DMS 273 treated with DMSO at 0.1 percent for 48 hours (cell line): Measurements from ENCODE around the gene PPP1R9B.
A peak's percentile ranks its signal among the peaks of the same experiment; 100 is the strongest.

Experiments
- DNase-seq: peaks from one replicate; lab custom pipeline; 2025; lab: John Stamatoyannopoulos, UW

Gene PPP1R9B

GRCh38 chr17:50172130-50172529, 21.7 kb upstream of the PPP1R9B start:
- no peak for DNase-seq

- DNase-seq: no peak
Observed at GRCh38 chr17:50171371-50172071, 21.0 kb upstream of the PPP1R9B start.

- DNase-seq: no peak
Observed at GRCh38 chr17:50170662-50171370, 20.3 kb upstream of the PPP1R9B start.

- DNase-seq: no peak
Observed at GRCh38 chr17:50169881-50170459, 19.5 kb upstream of the PPP1R9B start.

- DNase-seq: peak; percentile 52
Observed at GRCh38 chr17:50169121-50169764, 18.8 kb upstream of the PPP1R9B start.

GRCh38 chr17:50168319-50168718, 17.8 kb upstream of the PPP1R9B start:
- no peak for DNase-seq

GRCh38 chr17:50167371-50167770, 16.9 kb upstream of the PPP1R9B start:
- DNase-seq: no peak

- DNase-seq: no peak
Observed at GRCh38 chr17:50166518-50167181, 16.2 kb upstream of the PPP1R9B start.

- no peak for DNase-seq
Observed at GRCh38 chr17:50165867-50166517, 15.5 kb upstream of the PPP1R9B start, which contains the start of gene SGCA. SGCA (plus strand) TSS chr17:50166005; CDS start chr17:50166041, 36 bp downstream.

GRCh38 chr17:50165466-50165865, 15.0 kb upstream of the PPP1R9B start:
- no peak for DNase-seq

GRCh38 chr17:50165066-50165465, 14.6 kb upstream of the PPP1R9B start:
- DNase-seq: no peak

- no peak for DNase-seq
Observed at GRCh38 chr17:50164697-50164988, 14.2 kb upstream of the PPP1R9B start.

- no peak for DNase-seq
Observed at GRCh38 chr17:50163843-50164696, 13.6 kb upstream of the PPP1R9B start.

- no peak for DNase-seq
Observed at GRCh38 chr17:50162466-50163254, 12.2 kb upstream of the PPP1R9B start.

GRCh38 chr17:50161911-50162288, 11.4 kb upstream of the PPP1R9B start:
- no peak for DNase-seq

- DNase-seq: peak; percentile 74
Observed at GRCh38 chr17:50161023-50161910, 10.8 kb upstream of the PPP1R9B start.

- no peak for DNase-seq
Observed at GRCh38 chr17:50157891-50158290, 7.4 kb upstream of the PPP1R9B start.

- DNase-seq: no peak
Observed at GRCh38 chr17:50155115-50155819, 4.8 kb upstream of the PPP1R9B start.
